ENCODE data around the gene NIPAL3. TPM values are rescaled to one million over a fixed set of nuclear protein-coding genes. Genes with fewer than 3 reads are reported as not detected.

NIPAL3 gene
- total RNA-seq, 1 experiment from 2014 or later: 16.6 TPM

DNA sequence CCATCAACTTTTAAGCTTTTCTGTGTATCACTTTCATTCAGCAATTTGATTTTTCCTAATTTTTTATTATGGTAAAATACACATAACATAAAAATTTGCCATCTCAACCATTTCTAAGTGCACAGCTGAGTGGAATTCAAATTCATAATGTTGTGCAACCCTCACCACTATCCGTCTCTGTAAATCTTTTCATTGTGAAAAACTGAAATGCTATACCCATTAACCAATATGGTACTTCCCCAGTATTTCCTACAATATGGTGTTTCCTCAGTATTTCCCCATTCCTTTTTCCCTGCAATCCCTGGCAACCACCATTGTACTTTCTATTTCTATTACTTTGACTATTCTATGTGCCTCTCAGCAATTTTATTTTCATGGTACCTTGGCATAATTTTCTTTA, 8.8 kb upstream of the NIPAL3 start:
- no peaks in the 10 kb centered on the region for H3K9me2 ChIP-seq (ENCODE audit: insufficient read depth)
- H3K27me3 ChIP-seq (ENCODE audit: insufficient read depth, low read length): no peaks in the 10 kb centered on the region
- H2AFZ ChIP-seq (ENCODE audit: low read depth, low read length, poor library complexity, severe bottlenecking): no peak overlapping the region
- H3K36me3 ChIP-seq (ENCODE audit: control insufficient read depth in 1 of 2, insufficient read depth in 2 of 2, low read length in 2 of 2): no peaks in the 10 kb centered on the region
- H3K9me3 ChIP-seq (ENCODE audit: control insufficient read depth in 1 of 2, insufficient read depth in 1 of 2, low read depth in 1 of 2, low read length in 2 of 2): no peaks in the 10 kb centered on the region
- ATAC-seq: no peak
- H3K27ac ChIP-seq (ENCODE audit: low read depth, low read length): no peak overlapping the region
- H3K9ac ChIP-seq (ENCODE audit: low read length): no peak overlapping the region
- H3K79me2 ChIP-seq (ENCODE audit: insufficient read depth, low read length): no peaks in the 10 kb centered on the region
- RAD21 ChIA-PET (ENCODE audit: low non-redundant PET in 1 of 2, low total read pairs in 2 of 2, uncharacterized antibody in 2 of 2, unreplicated experiment in 2 of 2): no interaction called here
- no peak overlapping the region for H3K4me2 ChIP-seq (ENCODE audit: low read length)
- intact Hi-C loops (cut with micrococcal nuclease): no loop called here
- TF ChIP-seq, protein P1, sequence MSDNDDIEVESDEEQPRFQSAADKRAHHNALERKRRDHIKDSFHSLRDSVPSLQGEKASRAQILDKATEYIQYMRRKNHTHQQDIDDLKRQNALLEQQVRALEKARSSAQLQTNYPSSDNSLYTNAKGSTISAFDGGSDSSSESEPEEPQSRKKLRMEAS (IDR thresholded peaks at IDR 0.05): no peak
- TF ChIP-seq ELF1 (IDR thresholded peaks at IDR 0.05; ENCODE audit: borderline replicate concordance, low read depth): no peak
- TF ChIP-seq POLR2AphosphoS5 (IDR thresholded peaks at IDR 0.05; ENCODE audit: low read depth, low read length): no peak
- TF ChIP-seq YY1 (IDR thresholded peaks at IDR 0.05; ENCODE audit: extremely low read depth, insufficient replicate concordance, low read depth, low read length): no peak
- TF ChIP-seq, protein P2, sequence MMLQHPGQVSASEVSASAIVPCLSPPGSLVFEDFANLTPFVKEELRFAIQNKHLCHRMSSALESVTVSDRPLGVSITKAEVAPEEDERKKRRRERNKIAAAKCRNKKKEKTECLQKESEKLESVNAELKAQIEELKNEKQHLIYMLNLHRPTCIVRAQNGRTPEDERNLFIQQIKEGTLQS (IDR thresholded peaks at IDR 0.05): no peak
- TF ChIP-seq JUND (IDR thresholded peaks at IDR 0.05): no peak
- no peak for TF ChIP-seq EZH2phosphoT487 (IDR thresholded peaks at IDR 0.05; ENCODE audit: borderline replicate concordance)
- TF ChIP-seq TCF7L2 (IDR thresholded peaks at IDR 0.05; ENCODE audit: borderline replicate concordance, extremely low read depth, insufficient read depth, insufficient read length): no peak
- TF ChIP-seq EGR1 (IDR thresholded peaks at IDR 0.05; ENCODE audit: low read depth): no peak
- TF ChIP-seq SRF (IDR thresholded peaks at IDR 0.05; ENCODE audit: low read depth): no peak
- no peak for TF ChIP-seq POLR2A (IDR thresholded peaks at IDR 0.05; ENCODE audit: borderline replicate concordance, extremely low read depth, insufficient read depth, insufficient read length)
- TF ChIP-seq SIN3A (IDR thresholded peaks at IDR 0.05; ENCODE audit: low read depth): no peak
- no peak for TF ChIP-seq FOSL1 (IDR thresholded peaks at IDR 0.05; ENCODE audit: low read depth)
- no peak for TF ChIP-seq SP1 (IDR thresholded peaks at IDR 0.05; ENCODE audit: low read depth)
- TF ChIP-seq ZNF274 (IDR thresholded peaks at IDR 0.05; ENCODE audit: low read depth, low read length): no peak
- POLR2A ChIA-PET: no interaction called here
- no peaks in the 10 kb centered on the region for H4K20me1 ChIP-seq (ENCODE audit: insufficient read depth)
- no peak overlapping the region for H3K4me3 ChIP-seq (replicated peaks in 1 of 2; ENCODE audit: low read depth in 1 of 2, low read length in 2 of 2)
- CTCF ChIA-PET: no interaction called here
- no TSS peak for BruUV-seq (replicated peaks)
- H3K4me1 ChIP-seq (ENCODE audit: control insufficient read depth in 1 of 2, insufficient read depth in 2 of 2, low read length in 2 of 2): peaks cover 4 to 28% of the 10 kb centered on the region in 2 experiments; a peak in 3 of 4 replicates
- no peak for DNase-seq (ENCODE audit: low read depth, low spot score)

All from HCT116 (cell line).